Amniotic stem cell (primary cell): ENCODE data around the gene CD9.

ENCODE experiments used
- DNase-seq: peaks from one replicate; lab custom pipeline; 2025; lab: John Stamatoyannopoulos, UW

CD9 gene

DNA sequence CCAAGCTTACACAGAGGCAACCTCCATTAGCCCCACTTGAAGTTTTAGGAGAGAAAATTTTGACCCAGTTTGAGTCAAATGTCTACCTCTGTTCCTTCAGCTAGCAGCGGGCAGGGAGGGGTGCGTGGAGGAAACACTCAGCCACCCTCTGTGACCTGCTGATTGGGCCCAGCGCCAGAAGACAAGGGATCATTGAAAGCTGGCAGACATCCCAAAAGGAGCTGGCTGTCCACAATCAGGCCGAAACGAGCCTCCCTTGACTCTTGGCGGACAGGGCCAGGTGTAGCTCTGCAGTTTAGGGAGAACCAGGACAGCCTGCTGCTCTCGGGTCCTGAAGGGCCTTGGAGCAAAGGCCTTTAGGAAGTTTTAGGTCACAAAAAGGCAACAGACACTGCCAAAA, 41.3 kb downstream of the CD9 start:
- DNase-seq: no peak

- no peak for DNase-seq
These were observed 49.4 kb downstream of the CD9 start for GRCh38 chr12:6249580-6249979.

- no peak for DNase-seq
These were observed 50.1 kb downstream of the CD9 start for GRCh38 chr12:6250343-6250742.

- DNase-seq: no peak
These were observed 53.1 kb downstream of the CD9 start for GRCh38 chr12:6253278-6253677.

DNA sequence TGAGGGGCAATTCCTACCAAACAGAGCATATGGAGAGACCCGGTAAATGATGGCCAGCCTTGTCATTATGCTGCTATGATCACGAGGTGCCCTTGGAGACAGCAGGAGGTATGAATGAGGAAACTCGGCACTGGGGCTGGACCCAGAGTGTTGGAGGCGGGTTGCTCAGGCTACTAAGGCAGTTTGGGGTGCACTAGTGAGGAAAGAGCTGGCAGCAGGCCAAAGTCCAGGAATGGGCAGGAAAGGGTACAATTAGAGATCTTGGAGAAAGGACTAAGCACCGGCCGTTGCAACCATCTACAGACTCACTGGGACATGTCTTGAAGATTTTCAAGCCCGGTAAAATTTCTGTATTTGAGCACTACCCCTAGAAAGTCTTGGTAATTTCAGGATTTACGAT, 54.3 kb downstream of the CD9 start:
- no peak for DNase-seq

DNA sequence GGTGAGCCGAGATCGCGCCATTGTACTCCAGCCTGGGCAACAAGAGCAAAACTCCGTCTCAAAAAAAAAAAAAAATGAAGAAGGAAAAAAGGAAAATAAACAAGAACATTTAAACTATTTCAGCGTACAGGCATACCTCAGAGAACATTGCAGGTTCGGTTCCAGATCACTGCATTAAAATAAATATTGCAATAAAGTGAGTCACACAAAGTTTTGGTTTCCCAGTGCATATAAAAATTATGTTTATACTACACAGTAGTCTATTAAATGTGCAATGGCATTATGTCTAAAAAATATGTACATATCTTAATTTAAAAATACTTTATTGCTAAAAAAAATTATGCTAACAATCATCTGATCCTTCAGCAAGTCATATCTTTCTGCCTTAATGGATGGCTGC, 56.8 kb downstream of the CD9 start:
- no peak for DNase-seq

- no peak for DNase-seq
These were observed 62.0 kb downstream of the CD9 start for GRCh38 chr12:6262211-6262610.

DNA sequence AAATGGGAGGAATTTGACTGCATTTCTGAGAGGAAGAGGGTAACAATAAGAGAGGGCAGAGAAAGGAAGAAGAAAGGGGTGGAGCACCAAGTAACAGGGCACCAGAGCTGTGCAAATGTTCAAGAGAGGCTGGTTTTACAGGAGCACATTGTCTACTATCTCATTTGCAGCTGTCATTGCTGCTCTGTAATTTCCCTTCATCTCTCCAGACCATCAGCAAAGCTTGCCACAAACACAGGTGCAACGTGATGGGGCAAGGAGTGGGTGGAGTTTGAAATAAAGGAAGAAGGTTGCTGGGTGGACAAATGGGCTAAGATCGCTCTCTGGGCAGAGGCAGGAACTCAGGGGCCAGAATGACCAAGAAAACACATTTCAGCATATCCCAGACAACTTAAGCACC, 62.4 kb downstream of the CD9 start:
- DNase-seq: no peak

DNA sequence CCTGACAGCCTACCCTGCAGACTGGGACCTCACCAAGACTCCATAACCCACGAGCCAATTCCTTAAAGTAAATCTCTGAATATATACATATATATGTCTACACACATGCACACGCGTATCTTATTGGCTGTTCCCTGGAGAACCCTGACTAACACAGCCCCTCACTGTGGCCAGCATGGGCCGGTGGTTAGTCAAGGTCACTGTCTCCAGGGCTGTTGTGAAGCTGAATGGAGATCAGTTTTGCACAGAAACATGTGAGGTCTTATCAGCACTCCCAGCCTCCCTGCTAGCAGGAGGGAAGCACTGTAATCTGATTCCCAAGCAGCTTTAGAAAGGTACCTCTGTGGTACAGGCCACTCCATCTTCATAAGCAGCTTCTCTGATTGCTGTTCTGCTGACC, 63.7 kb downstream of the CD9 start:
- no peak for DNase-seq

GRCh38 chr12:6264402-6265037, 64.3 kb downstream of the CD9 start:
- no peak for DNase-seq

- DNase-seq: no peak
These were observed 64.8 kb downstream of the CD9 start for GRCh38 chr12:6265038-6265405.

DNA sequence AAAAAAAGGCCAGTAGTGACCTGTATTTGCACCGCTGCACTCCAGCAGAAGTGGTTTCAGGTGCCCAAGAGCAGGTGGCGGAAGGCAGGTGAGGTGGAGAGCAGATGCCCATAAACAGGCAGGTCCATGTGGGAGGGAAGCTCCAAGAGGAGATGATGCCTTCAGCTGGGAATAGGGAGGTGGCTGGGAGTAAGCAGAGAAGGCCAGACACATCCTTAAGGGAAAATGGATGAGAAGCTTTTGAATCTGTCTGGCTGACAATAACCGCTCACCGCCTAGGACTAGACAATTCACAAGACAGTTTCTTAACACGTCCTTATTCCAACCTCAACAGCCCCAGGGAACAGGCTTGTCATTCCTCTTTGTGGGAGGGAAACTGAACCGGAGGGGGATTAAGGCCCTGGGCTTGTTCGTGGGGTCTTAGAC, 66.4 kb downstream of the CD9 start:
- no peak for DNase-seq

GRCh38 chr12:6266971-6267721, 66.9 kb downstream of the CD9 start:
- DNase-seq: peak; percentile 54

GRCh38 chr12:6268484-6269157, 68.4 kb downstream of the CD9 start:
- no peak for DNase-seq

DNA sequence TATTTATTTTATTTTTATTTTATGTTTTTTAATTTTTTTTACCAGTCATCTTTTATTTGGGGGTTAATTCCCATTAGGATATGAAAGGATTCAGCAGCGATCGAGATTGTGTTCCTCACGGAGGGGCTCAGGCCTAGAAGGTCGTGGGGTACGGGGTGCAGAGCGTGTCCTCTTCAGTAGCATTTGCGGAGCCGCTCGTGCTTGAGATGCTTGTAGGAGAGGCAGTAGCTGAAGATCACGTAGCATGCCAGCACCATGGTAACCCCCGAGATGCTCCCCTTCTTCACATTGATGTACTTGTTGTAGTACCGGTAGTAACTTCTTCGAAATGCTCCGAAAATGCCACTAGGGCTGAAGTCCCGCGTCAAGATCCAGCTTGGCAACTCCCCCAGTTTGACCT, 69.8 kb downstream of the CD9 start:
- no peak for DNase-seq

- DNase-seq: no peak
These were observed 71.1 kb downstream of the CD9 start for GRCh38 chr12:6271281-6271680.

DNA sequence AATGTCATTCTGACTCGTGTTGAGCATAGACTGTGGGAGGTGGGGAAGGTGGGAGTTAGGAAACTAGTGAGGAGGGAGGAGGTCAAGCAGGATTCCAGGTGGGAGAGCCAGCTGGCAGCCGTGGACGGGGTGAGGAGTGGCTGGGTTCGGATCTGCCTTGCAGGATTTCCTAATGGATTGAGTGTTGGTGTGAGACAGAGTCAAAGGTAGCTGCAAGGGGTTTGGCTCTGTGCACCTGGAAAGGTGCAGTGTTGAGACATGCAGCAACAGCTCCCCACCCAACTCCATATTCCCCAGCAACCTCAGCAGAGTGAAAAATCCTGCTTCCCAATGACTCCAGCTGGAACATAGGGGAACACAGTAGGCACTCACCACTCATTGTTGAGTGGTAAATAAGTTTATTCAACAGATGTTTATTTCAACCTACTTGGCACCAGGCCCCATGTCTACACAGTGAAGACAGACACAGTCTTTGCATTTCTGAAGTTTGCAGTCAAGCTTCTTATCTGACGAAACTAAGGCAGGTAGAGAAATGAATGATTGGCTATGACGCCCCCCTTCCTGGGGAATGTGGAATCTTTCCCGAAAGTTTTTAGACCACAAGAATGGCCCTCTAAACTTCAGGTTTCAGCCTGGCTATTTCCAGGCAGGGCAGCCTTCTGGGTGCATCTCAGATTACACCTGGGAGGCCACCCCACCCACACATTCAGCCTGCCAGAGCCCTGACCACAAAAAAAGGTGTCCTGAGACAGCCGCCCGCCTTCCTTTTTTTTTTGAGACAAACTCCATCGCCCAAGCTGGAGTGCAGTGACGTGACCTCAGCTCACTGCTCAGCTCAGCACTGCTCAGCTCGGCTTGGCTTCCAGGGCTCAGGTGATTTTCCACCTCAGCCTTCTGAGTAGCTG, 72.4 kb downstream of the CD9 start:
- no peak for DNase-seq

DNA sequence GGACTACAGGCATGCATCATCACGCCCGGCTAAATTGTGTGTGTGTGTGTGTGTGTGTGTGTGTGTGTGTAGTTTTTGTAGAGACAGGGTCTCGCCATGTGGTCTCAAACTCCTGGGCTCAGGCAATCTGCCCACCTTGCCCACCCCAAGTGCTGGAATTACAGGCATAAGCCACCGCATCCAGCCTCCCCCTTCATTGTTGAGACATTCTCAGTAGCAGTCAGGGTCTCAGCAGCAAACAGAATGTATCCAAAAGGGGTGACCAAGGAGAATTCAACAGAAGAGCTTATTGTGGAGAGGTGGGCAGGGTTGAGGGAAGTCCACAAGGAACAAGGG, 73.0 kb downstream of the CD9 start:
- no peak for DNase-seq

GRCh38 chr12:6273541-6274230, 73.5 kb downstream of the CD9 start:
- no peak for DNase-seq

- no peak for DNase-seq
These were observed 74.3 kb downstream of the CD9 start for GRCh38 chr12:6274231-6275221.
